PC-3 (cell line): ENCODE measurements around the gene HOXB1. TPM values are rescaled to one million over a fixed set of nuclear protein-coding genes. Genes with fewer than 3 reads are reported as not detected.

ENCODE experiments used
- ATAC-seq: fragments of 200-7000 bp; cut with Tn5 transposase; 2 replicates; pipeline ENCODE4 v1.9.1; 2020; ENCODE audit warnings: mild to moderate bottlenecking, moderate library complexity
- BruUV-seq: library from RNA; stranded (reverse); fragments of 400-500 nt; replicated peaks from 2 replicates; lab custom pipeline; 2021; lab: Mats Ljungman, UMichigan
- CTCF ChIA-PET: fragments of 300-600 bp; sonication (Branson Sonifier 250); formaldehyde crosslinking; loops from one replicate; lab custom pipeline; 2022; ENCODE audit warnings: antibody characterized with exemption; lab: Charles Lee
- POLR2A ChIA-PET: fragments of 300-600 bp; sonication (Branson Sonifier 250); formaldehyde crosslinking; loops from one replicate; lab custom pipeline; 2022; ENCODE audit warnings: antibody characterized with exemption; ENCODE audit not compliant: unreplicated experiment; lab: Charles Lee
- DNase-seq: peaks from one replicate; pipeline ENCODE4 v3.0.0-alpha.2; 2015
- H2AFZ ChIP-seq: fragments of 300-600 bp; sonication (generic); 2 replicates; pipeline ENCODE4 v1.6.0; 2016; ENCODE audit warnings: antibody characterized with exemption, low read length
- H3F3A ChIP-seq: fragments of 300-600 bp; sonication (generic); one replicate; pipeline ENCODE4 v1.6.0; 2017; ENCODE audit warnings: antibody characterized with exemption, low read length, control low read depth, mild to moderate bottlenecking; ENCODE audit not compliant: unreplicated experiment
- H3K27ac ChIP-seq: fragments of 300-600 bp; sonication (generic); 2 replicates; pipeline ENCODE4 v1.5.1; 2016; ENCODE audit warnings: mild to moderate bottlenecking, low read length
- H3K27me3 ChIP-seq: fragments of 300-600 bp; sonication (generic); 2 replicates; pipeline ENCODE4 v1.6.1; 2016; ENCODE audit warnings: low read length, mixed read lengths
- H3K36me3 ChIP-seq: fragments of 300-600 bp; sonication (generic); 2 replicates; pipeline ENCODE4 v1.6.1; 2016; ENCODE audit warnings: low read depth, mixed run types, low read length, mixed read lengths
- H3K4me1 ChIP-seq: fragments of 300-600 bp; sonication (generic); 2 replicates; pipeline ENCODE4 v1.5.1; 2016; ENCODE audit warnings: low read length; ENCODE audit not compliant: insufficient read depth
- H3K4me2 ChIP-seq: fragments of 300-600 bp; sonication (generic); 2 replicates; pipeline ENCODE4 v1.6.0; 2016; ENCODE audit warnings: low read length
- H3K4me3 ChIP-seq: fragments of 300-600 bp; sonication (generic); 2 replicates; pipeline ENCODE4 v1.5.1; 2016; ENCODE audit warnings: mild to moderate bottlenecking, low read length, mixed read lengths
- H3K79me2 ChIP-seq: fragments of 300-600 bp; sonication (generic); 2 replicates; pipeline ENCODE4 v1.6.1; 2017; ENCODE audit warnings: low read length, mixed read lengths
- H3K9ac ChIP-seq: fragments of 300-600 bp; sonication (generic); 2 replicates; pipeline ENCODE4 v1.6.0; 2016; ENCODE audit warnings: mild to moderate bottlenecking, low read length
- H3K9me2 ChIP-seq: fragments of 300-600 bp; sonication (generic); replicated peaks from 2 replicates; pipeline ENCODE4 v1.6.1; 2016; ENCODE audit warnings: mixed run types, low read length, mixed read lengths
- H3K9me3 ChIP-seq: fragments of 300-600 bp; sonication (generic); 2 replicates; pipeline ENCODE4 v1.6.1; 2016; ENCODE audit warnings: low read length, mixed read lengths
- H4K20me1 ChIP-seq: fragments of 300-600 bp; sonication (generic); 2 replicates; pipeline ENCODE4 v1.6.1; 2016; ENCODE audit warnings: low read length, mixed read lengths
- EZH2 ChIP-seq: fragments of 300-600 bp; sonication (generic); IDR thresholded peaks from one replicate; pipeline ENCODE4 v1.6.1; 2017; ENCODE audit warnings: antibody characterized with exemption, mild to moderate bottlenecking, low read length; ENCODE audit not compliant: unreplicated experiment
- EZH2phosphoT487 ChIP-seq: fragments of 300-600 bp; sonication (generic); IDR thresholded peaks from 2 replicates; pipeline ENCODE4 v1.6.1; 2018; ENCODE audit warnings: mild to moderate bottlenecking, antibody characterized with exemption, low read length, borderline replicate concordance
- intact Hi-C: fragments of 100-400 bp; cut with micrococcal nuclease; formaldehyde crosslinking; loops from 2 replicates; pipeline ENCODE4 v1.9.0; 2023
- total RNA-seq: library from RNA; depleted of rRNA; stranded (reverse); fragments of >200 nt; gene quantifications from 2 replicates; pipeline ENCODE4 v1.2.3, GENCODE V29; 2014
- TF ChIP-seq, protein P1 (sequence below): fragments of 300-600 bp; sonication (generic); conservative IDR thresholded peaks from 2 replicates; pipeline ENCODE4 v1.5.1; 2017; ENCODE audit warnings: antibody characterized with exemption, low read depth, mild to moderate bottlenecking, low read length

HOXB1 gene
- total RNA-seq, 1 experiment from 2014 or later = not detected

DNA sequence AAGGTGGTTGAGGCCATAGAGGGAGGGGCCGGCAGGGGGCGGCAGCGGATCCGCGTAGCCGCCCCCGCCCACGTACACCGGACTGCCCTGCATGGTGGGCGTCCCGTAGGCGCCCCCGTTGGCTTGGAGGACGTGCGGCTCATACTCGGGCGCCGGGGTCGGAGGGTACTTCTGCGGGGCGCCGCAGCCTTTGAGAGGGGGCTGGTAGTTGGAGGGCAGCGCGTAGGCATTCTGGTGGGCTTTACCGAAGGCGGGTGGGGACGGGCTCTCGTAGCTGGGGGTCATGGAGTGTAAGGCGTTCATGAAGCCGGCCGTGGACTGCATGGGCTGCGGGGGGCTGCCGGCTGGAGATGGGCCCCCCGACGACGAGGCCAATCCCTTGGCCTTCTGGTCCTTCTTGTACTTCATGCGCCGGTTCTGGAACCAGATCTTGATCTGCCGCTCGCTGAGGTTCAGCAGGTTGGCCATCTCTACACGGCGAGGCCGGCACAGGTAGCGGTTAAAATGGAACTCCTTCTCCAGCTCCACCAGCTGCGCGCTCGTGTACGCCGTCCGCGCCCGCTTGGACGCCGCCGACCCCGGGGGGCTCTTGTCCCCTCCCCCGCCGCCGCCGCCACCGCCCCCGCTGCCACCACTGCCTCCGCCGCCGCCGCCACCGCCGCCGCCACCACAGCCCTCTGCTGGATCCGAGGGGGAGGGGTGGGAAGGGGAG is 19.8 kb upstream of the HOXB1 start:
- no peak overlapping the region for H3K27ac ChIP-seq
- no peaks in the 10 kb centered on the region for H3K36me3 ChIP-seq
- no peaks in the 10 kb centered on the region for H4K20me1 ChIP-seq
- H3K4me2 ChIP-seq = no peak overlapping the region
- ChIA-PET CTCF (no interaction called here), POLR2A (no interaction called here)
- H3F3A ChIP-seq = no peaks in the 10 kb centered on the region
- no peaks in the 10 kb centered on the region for H3K9me3 ChIP-seq
- no peak overlapping the region for H3K9ac ChIP-seq
- intact Hi-C loops = no loop called here
- no peaks in the 10 kb centered on the region for H3K9me2 ChIP-seq
- no peak overlapping the region for H3K4me3 ChIP-seq
- H3K4me1 ChIP-seq = peaks cover 6% of the 10 kb centered on the region; the same call in 1 of the 2 replicates
- ATAC-seq (no peak), DNase-seq (no peak)
- H3K27me3 ChIP-seq = no peaks in the 10 kb centered on the region
- TF ChIP-seq, protein P1, sequence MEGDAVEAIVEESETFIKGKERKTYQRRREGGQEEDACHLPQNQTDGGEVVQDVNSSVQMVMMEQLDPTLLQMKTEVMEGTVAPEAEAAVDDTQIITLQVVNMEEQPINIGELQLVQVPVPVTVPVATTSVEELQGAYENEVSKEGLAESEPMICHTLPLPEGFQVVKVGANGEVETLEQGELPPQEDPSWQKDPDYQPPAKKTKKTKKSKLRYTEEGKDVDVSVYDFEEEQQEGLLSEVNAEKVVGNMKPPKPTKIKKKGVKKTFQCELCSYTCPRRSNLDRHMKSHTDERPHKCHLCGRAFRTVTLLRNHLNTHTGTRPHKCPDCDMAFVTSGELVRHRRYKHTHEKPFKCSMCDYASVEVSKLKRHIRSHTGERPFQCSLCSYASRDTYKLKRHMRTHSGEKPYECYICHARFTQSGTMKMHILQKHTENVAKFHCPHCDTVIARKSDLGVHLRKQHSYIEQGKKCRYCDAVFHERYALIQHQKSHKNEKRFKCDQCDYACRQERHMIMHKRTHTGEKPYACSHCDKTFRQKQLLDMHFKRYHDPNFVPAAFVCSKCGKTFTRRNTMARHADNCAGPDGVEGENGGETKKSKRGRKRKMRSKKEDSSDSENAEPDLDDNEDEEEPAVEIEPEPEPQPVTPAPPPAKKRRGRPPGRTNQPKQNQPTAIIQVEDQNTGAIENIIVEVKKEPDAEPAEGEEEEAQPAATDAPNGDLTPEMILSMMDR = no peak
- TF ChIP-seq EZH2phosphoT487 = no peak
- no peak for TF ChIP-seq EZH2
- H3K79me2 ChIP-seq = no peaks in the 10 kb centered on the region; the same call in 1 of the 2 replicates
- BruUV-seq = no TSS peak
- no peak overlapping the region for H2AFZ ChIP-seq

DNA sequence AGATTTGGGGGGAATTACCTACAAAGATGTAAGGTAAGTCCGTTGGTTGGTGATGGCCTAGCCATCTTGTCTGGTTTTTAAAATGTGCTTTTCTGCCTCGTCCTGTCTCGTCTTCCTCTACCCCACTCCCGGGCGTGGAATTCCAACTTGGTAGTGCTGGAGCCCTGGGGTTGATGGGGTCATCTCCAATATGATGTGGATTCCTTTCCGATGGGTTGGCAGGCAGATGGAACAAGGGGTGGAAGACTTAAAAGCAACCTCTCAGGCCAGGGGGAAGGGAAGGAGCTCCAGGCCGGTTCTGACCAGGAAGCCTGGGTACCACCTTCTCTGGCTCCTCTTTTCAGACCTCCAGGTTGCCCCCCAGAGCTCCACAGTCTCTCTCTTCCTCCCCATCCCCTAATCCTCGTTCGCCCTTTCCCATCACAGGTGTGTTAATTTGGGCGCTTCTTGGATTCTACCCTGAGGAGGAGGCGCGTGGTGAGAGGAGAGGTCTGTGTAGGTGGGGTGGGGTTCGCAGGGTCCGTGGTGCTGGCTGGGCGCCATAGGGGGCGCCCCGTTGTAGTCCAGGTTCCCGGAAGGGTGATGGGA is 19.2 kb upstream of the HOXB1 start:
- Histone ChIP-seq H3K9me3 (no peaks in the 10 kb centered on the region), H2AFZ (no peak overlapping the region), H3K4me1 (peaks cover 5% of the 10 kb centered on the region; the same call in 1 of the 2 replicates), H3F3A (no peaks in the 10 kb centered on the region), H3K27me3 (no peaks in the 10 kb centered on the region), H3K27ac (no peak overlapping the region), H3K4me2 (no peak overlapping the region), H3K9ac (no peak overlapping the region), H4K20me1 (no peaks in the 10 kb centered on the region), H3K4me3 (no peak overlapping the region), H3K79me2 (no peaks in the 10 kb centered on the region; the same call in 1 of the 2 replicates), H3K36me3 (no peaks in the 10 kb centered on the region), H3K9me2 (no peaks in the 10 kb centered on the region)
- POLR2A ChIA-PET = no interaction called here
- intact Hi-C loops = no loop called here
- TF ChIP-seq, protein P1 = no peak
- TF ChIP-seq EZH2 (no peak), EZH2phosphoT487 (no peak)
- DNase-seq = no peak
- CTCF ChIA-PET = no interaction called here
- no TSS peak for BruUV-seq
- ATAC-seq = no peak

DNA sequence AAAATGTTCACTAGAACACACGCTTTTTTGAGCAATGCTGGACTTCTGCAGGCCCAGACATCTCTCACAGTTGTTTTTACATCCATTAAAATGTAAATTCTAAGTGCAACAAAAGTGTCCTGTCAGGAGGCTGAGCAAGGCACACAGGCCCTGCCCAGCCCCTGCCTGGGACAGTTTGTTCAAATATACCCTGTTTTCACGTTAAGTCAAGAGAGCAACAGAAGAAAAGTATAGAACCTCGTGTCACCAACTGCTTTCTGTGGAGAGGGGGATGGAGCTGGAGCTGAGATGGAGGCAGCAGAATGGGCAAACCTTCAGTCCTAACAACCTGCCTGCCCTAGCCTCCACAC is 18.4 kb upstream of the HOXB1 start:
- intact Hi-C loops = no loop called here
- Histone ChIP-seq H3K9me2 (no peaks in the 10 kb centered on the region), H3K36me3 (no peaks in the 10 kb centered on the region), H4K20me1 (no peaks in the 10 kb centered on the region), H3K4me3 (no peak overlapping the region), H3K27ac (no peak overlapping the region), H2AFZ (no peak overlapping the region), H3K9me3 (no peaks in the 10 kb centered on the region), H3K4me1 (no peaks in the 10 kb centered on the region), H3K4me2 (no peak overlapping the region), H3K79me2 (no peaks in the 10 kb centered on the region), H3K27me3 (no peaks in the 10 kb centered on the region), H3K9ac (no peak overlapping the region), H3F3A (no peaks in the 10 kb centered on the region)
- BruUV-seq = no TSS peak
- TF ChIP-seq EZH2 = no peak
- TF ChIP-seq, protein P1 = no peak
- no peak for TF ChIP-seq EZH2phosphoT487
- DNase-seq (no peak), ATAC-seq (no peak)
- ChIA-PET CTCF (interaction anchor here (0.6 kb wide), 2 partner anchors 8 to 198 kb away, joined by 3 read pairs; no protein-coding TSS in a partner anchor), POLR2A (no interaction called here)
